Measurements from ENCODE around the gene GPD1L.
"Not testable (repeated sequence)": the region's sequence is repeated elsewhere in the genome, so short reads cannot be mapped to it uniquely, and the experiment has no call there.

Gene GPD1L

DNA sequence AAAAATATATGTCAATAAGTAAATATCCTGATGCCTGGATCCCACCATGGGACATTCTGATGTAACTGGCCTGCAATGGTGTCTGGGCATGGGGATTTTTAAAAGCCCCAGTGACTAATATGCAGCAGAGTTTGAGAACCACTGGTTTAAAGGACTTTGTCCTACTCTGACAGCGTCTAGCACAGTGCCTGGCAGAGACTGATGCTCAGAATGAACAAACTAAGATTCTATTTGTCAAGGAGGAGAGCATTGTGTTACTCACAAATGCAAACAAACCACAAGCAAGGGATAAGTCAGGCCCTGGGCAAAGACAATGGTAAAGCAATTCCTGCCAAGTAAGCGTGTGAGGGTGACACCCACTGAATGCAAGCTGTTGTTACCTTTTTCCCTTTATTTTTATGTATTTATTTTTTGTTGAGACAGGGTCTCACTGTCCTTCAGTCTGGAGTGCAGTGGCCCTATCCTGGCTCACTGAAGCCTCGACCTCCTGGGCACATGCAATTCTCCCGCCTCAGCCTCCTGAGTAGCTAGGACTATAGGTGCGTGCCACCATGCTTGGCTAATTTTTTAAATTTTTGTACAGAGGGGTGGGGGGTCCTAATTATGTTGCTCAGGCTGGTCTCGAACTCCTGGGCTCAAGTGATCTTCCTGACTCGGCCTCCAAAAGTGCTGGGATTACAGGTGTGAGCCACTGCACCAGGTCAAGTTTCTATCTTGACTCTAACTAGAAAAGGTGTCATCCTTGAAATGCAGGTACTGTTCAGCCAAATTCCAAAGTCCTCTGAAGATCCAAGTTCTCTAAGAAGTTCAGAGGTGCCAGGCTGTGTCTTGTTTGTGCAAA is 909 bp upstream of the GPD1L start:
- peak; percentile 59 for DNase-seq (ENCODE audit: low spot score)

- peak; percentile 63 for DNase-seq (ENCODE audit: low spot score)
Observed at GRCh38 chr3:32106929-32107362, 526 bp downstream of the GPD1L start.

DNA sequence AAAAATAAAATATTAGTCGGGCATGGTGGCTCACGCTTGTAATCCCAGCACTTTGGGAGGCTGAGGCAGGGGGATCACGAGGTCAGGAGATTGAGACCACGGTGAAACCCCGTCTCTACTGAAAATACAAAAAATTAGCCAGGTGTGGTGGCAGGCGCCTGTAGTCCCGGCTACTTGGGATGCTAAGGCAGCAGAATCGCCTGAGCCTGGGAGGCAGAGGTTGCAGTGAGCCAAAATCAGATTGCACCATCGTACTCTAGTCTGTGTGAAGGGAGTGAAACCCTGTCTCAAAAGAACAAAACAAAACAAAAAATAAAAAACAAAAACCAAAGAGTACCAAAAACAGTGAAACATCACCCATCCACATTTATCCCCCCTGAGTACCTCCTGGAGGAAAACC is 1.8 kb downstream of the GPD1L start:
- DNase-seq (ENCODE audit: low spot score) = not testable (repeated sequence)

- DNase-seq (ENCODE audit: low spot score) = peak; percentile 26
Observed at GRCh38 chr3:32109256-32109655, 2.8 kb downstream of the GPD1L start.

DNA sequence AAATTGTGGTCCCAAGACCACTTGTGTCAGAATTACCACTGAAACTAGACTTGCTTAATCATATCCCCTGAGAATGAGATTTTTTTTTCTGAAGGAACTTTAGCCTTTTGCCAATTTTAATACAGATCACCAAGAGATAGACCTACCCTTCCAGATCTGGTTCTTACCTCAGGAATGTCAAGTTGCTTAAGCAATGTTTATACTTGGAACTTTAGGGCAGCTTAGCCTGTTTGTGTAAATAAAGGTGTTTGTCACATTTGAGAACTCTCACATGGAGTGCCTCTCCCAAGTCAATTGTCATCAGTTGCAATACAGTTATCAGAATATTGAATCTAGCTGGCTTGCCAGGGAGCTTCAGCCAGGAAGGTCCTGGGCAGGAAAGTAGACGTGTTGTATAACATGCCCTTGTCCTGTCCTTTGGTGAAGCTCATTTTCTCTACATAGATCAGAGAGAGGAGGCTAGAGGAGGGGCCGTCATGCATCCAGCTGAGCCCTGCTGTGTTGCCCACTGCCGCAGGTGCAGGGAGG is 3.9 kb downstream of the GPD1L start:
- DNase-seq (ENCODE audit: low spot score) = no peak

DNA sequence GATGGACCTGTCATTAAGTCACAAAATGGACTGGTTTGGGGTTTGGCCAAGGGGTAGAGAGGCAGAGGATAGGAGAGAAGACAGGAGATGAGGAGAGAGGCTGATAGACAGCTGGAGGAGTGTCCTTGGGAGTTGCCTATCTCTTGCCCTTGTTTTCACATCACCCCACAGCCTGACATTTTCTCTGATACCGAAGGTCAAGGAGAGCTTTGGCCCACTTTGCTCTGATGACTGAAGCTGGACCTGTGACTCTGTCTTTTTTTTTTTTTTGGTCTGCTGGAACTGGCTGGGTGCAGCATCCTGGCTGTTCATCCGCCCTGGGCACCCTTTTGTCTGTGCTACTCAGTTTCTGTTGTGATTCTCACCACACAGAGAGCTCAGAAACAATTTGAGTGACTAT is 5.1 kb downstream of the GPD1L start:
- no peak for DNase-seq (ENCODE audit: low spot score)

- DNase-seq (ENCODE audit: low spot score) = peak; percentile 80
Observed at GRCh38 chr3:32113566-32113965, 7.1 kb downstream of the GPD1L start.

- DNase-seq (ENCODE audit: low spot score) = no peak
Observed at GRCh38 chr3:32113981-32114545, 7.6 kb downstream of the GPD1L start.

- DNase-seq (ENCODE audit: low spot score) = not testable (repeated sequence)
Observed at GRCh38 chr3:32114546-32115386, 8.3 kb downstream of the GPD1L start.

GRCh38 chr3:32117320-32117719 is 10.9 kb downstream of the GPD1L start:
- DNase-seq (ENCODE audit: low spot score) = peak; percentile 12

DNA sequence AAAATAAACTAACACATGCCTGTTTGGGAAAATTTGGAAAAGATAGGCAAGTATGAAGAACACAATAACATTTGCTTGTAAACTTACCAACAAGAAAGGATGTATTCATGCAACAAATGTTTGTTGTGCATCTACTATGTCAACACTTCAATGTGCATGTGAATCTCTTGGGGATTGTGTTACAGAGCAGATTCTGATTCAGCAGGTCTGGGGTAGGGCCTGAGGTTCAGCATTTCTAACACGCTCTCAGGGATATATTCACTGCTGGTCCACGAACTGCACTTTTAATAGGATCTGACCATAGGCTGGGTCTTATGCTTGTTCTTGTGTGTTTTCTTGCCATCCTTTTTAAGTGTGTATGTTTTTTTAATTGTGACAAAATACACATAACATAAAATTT is 11.8 kb downstream of the GPD1L start:
- no peak for DNase-seq (ENCODE audit: low spot score)

DNA sequence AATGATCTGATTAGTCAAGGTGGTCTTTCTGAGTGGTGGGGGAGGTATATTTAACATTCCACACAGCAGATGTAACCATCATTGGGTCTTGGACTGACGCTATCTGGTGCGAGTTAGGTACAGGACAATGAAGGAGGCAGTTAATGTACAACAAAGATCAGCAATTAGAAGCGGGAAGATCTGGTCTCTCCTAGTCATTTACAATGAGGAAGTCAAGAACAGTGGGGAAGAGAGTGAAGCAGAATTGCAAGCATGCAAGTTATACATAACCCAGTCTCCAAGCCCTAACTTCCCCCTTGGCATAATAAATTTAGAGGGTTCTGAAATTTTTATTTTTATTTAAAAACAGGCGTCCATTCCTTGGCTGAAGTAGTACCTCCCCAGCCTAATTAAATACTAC is 14.1 kb downstream of the GPD1L start:
- peak; percentile 30 for DNase-seq (ENCODE audit: low spot score)

GRCh38 chr3:32121137-32121536 is 14.7 kb downstream of the GPD1L start:
- no peak for DNase-seq (ENCODE audit: low spot score)

DNA sequence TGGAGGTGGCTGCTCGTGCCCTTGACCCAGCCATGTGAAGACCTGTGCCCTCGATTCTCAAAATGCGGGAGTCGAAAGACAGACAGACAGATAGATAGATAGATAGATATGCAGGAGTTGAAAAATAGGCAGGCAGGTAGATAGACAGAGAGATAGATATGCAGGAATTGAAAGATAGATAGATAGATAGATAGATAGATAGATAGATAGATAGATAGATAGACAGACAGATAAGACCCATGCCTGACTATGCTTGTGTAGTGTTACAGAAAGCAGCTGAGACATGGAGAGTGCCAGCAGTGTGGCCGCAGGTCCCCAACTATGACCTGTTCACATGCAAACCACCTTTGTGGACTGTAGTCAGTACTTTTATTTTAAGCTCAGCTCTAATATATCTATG is 17.2 kb downstream of the GPD1L start:
- no peak for DNase-seq (ENCODE audit: low spot score)

DNA sequence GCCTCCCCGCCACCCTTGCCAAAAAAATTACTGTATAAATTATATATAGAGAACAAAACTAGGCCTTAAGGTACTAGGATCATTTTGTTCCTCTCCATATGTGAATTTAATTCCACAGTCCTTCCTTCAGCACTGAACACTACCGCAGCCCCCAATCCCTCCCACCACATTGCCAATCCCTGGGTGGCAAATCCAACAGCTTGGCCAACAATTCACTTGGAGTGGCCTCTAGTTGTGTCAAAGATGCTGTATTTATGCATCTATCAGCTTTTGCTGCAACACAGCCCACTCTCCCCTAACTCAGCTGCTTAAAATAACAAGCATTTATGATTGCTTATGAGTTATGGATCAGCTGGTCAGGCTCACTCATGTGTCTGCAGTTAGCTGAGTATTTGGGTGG is 18.6 kb downstream of the GPD1L start:
- DNase-seq (ENCODE audit: low spot score) = no peak

DNA sequence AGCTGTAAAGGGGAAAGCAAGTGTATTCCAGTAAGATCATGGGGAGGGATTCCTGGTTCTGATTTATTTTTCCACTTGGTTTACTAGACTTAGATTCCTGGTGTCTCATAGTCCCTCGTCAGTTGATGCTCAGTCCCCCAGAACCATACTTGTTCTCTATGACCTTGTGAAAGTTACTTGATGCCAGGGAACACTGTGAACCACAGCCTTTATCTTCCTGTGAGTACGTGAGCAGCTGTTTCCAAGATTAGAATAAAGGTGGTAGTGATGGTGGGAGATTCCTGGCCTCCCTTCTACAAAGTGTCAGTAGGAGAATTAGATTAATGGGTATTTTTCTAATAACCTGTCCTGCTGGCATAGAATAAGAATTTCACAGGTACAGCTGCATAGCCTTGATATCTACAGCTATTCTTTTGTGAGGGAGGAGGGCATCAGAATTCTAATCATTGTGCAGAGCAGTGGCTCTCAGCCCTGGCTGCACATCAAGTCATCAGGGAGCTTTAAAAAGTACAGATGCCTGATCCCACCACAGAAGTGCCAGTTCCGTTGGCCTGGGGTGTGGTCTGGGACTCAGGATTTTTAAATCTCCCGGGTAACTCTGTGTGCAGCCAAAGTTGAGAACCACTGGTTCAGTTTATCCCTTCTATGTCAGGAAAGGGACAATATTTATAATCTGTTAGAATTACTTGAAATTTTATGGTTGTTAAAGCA is 20.0 kb downstream of the GPD1L start:
- DNase-seq (ENCODE audit: low spot score) = no peak

DNA sequence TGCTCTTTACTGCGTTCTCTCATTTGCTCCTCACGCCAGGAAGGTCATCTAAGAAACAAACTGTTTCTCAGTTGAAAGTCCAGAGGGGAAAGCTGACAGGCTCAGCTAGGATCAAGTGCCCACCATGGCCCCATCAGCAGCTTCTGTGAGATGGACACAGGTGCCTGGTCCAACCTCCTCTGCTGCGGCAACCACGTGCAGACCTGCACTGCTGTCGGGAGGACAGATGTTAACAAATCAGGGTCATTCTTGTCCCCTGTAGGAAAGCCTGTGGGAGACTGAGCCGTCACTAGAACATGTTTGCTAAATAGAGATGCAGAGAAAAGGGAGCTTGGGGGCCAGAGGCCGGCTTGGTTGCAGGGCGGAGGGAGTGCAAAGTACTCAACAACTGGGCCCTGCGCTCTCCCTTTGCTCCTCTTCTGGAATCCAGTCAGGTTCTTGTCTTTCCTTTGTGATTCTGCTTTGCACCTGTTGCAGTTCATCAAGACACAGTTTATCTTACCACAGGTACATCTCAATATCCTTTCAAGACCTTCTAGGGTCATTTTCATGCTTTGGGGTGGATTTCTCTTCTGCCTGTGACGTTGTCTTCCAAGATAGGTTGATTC is 20.9 kb downstream of the GPD1L start:
- no peak for DNase-seq (ENCODE audit: low spot score)

- DNase-seq (ENCODE audit: low spot score) = no peak
Observed at GRCh38 chr3:32128936-32129335, 22.5 kb downstream of the GPD1L start.

- DNase-seq (ENCODE audit: low spot score) = no peak
Observed at GRCh38 chr3:32129832-32130231, 23.4 kb downstream of the GPD1L start.

DNA sequence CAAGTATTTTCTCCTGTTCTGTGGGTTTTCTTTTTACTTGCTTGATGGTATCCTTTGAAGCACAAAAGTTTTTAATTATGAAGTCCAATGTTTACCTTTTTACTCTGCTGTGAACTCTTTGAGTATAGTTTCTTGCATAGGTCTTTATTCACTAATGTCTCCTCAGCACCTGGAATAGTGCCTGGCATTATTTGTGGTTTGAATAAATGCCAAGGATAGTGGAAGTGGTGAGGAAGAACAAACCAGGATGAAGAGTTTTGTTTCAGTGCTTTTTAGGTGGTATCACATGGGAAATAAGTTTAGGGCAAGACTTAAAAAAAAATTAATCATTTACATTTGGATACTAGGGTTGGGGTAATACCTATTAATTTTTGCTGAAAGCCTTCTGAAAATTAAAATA is 25.7 kb downstream of the GPD1L start:
- no peak for DNase-seq (ENCODE audit: low spot score)

DNA sequence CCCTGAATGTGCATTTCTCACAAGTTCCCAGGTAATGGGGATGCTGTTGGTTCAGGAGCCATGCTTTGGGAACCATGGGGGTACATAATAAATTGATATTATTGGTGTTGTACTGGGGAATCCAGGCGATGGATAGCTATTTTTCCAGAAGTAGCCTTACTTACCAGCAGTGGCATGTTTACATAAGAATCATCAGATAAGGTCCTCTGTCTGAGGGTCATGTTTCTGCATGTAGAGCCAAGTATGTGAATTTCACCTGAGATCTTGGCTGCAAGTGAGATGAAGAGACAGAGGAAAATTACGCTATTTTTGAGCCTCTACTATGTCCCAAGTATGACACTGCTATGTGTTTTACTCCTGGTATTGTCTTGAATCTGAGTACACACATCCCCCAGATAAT is 26.3 kb downstream of the GPD1L start:
- no peak for DNase-seq (ENCODE audit: low spot score)

- no peak for DNase-seq (ENCODE audit: low spot score)
Observed at GRCh38 chr3:32136703-32137102, 30.3 kb downstream of the GPD1L start.

Measured in kidney tubule cell (primary cell).